Measurements from ENCODE around the gene SAMHD1. TPM values are rescaled to one million over a fixed set of nuclear protein-coding genes. Genes with fewer than 3 reads are reported as not detected.

Gene SAMHD1
- total and polyA plus RNA-seq, 2 of the 8 experiments (the other 6 are each of a cell fraction or from before 2014, with no cell fraction given): 22.0 to 37.1 TPM

- no peak for TF ChIP-seq CHD7 (IDR thresholded peaks at IDR 0.05; ENCODE audit: insufficient replicate concordance, low read length)
- TF ChIP-seq HDAC2 (IDR thresholded peaks at IDR 0.05; ENCODE audit: borderline replicate concordance in 1 of 2, low read depth in 2 of 2, low read length in 2 of 2): no peak
- no peak for TF ChIP-seq ASH2L (IDR thresholded peaks at IDR 0.05; ENCODE audit: low read length)
- no peak for TF ChIP-seq NRF1 (IDR thresholded peaks at IDR 0.05; ENCODE audit: low read depth, low read length)
- TF ChIP-seq CEBPB (IDR thresholded peaks at IDR 0.05; ENCODE audit: low read depth, low read length): no peak
- TF ChIP-seq EGR1 (IDR thresholded peaks at IDR 0.05; ENCODE audit: borderline replicate concordance, low read depth, low read length): no peak
- TF ChIP-seq RAD21 (IDR thresholded peaks at IDR 0.05 in 1 of 2, conservative IDR thresholded peaks at IDR 0.05 in 1 of 2; ENCODE audit: low read depth in 2 of 2, low read length in 2 of 2): no peak
- TF ChIP-seq CBX8 (IDR thresholded peaks at IDR 0.05; ENCODE audit: borderline replicate concordance, low read depth, low read length): no peak
These were observed 47.1 kb upstream of the SAMHD1 start (continued) for GRCh38 chr20:36998652-36999051.
